Measurements from ENCODE around the gene ISL2. TPM values are rescaled to one million over a fixed set of nuclear protein-coding genes. Genes with fewer than 3 reads are reported as not detected.

ISL2 gene
- total and polyA plus RNA-seq, 2 of the 13 experiments (the other 11 are each of a cell fraction or from before 2014, with no cell fraction given), result 4.3 to 5.1 TPM

DNA sequence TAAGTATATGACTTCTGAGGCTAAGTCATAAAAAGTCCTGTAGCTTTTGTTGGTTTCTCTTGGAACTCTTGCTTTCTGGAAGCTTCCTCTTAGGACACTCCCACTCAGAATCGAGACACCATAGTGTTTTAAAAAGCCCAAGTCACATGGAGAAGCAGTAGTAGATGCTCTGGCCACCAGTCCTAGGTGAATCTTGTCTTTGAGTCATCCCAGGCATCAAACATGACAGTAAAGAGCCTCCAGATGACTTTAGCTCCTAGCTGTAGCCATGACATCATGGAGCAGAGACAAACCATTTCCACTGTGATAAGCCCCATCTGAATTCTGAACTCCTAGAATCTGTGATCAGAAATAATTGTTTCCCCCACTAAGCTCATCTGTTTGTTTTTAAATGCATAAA is 42.1 kb downstream of the ISL2 start (continued):
- TF ChIP-seq FOXM1 (CRISPR knock-in tag; IDR thresholded peaks at IDR 0.05) (no peak), GATAD2A (CRISPR knock-in tag; IDR thresholded peaks at IDR 0.05) (no peak), ZKSCAN8 (CRISPR knock-in tag; IDR thresholded peaks at IDR 0.05; ENCODE audit: borderline replicate concordance) (no peak), TBP (CRISPR knock-in tag; IDR thresholded peaks at IDR 0.05) (no peak), ZNF143 (CRISPR knock-in tag; IDR thresholded peaks at IDR 0.05) (no peak), RARG (CRISPR knock-in tag; IDR thresholded peaks at IDR 0.05; ENCODE audit: low read depth) (no peak), EHMT2 (IDR thresholded peaks at IDR 0.05; ENCODE audit: borderline replicate concordance, low read depth, low read length) (no peak), ZBTB38 (CRISPR knock-in tag; IDR thresholded peaks at IDR 0.05) (no peak), ZNF557 (CRISPR knock-in tag; IDR thresholded peaks at IDR 0.05) (no peak), EP300 (IDR thresholded peaks at IDR 0.05; ENCODE audit: low read depth in 2 of 2, low read length in 2 of 2) (no peak), EP300 (CRISPR knock-in tag; IDR thresholded peaks at IDR 0.05; ENCODE audit: borderline replicate concordance) (no peak), GABPA (IDR thresholded peaks at IDR 0.05; ENCODE audit: low read depth, low read length) (no peak), GABPA (CRISPR knock-in tag; IDR thresholded peaks at IDR 0.05; ENCODE audit: low read depth) (no peak), ZFY (CRISPR knock-in tag; IDR thresholded peaks at IDR 0.05) (no peak)
- TF ChIP-seq, protein P1, sequence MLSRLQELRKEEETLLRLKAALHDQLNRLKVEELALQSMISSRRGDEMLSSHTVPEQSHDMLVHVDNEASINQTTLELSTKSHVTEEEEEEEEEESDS (CRISPR knock-in tag; IDR thresholded peaks at IDR 0.05; ENCODE audit: borderline replicate concordance), result no peak
- TF ChIP-seq, protein P2, sequence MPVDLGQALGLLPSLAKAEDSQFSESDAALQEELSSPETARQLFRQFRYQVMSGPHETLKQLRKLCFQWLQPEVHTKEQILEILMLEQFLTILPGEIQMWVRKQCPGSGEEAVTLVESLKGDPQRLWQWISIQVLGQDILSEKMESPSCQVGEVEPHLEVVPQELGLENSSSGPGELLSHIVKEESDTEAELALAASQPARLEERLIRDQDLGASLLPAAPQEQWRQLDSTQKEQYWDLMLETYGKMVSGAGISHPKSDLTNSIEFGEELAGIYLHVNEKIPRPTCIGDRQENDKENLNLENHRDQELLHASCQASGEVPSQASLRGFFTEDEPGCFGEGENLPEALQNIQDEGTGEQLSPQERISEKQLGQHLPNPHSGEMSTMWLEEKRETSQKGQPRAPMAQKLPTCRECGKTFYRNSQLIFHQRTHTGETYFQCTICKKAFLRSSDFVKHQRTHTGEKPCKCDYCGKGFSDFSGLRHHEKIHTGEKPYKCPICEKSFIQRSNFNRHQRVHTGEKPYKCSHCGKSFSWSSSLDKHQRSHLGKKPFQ (CRISPR knock-in tag; IDR thresholded peaks at IDR 0.05; ENCODE audit: insufficient replicate concordance), result no peak
